Measurements from ENCODE around the gene F2.

Gene F2

GRCh38 chr11:46762248-46762647 is 43.2 kb downstream of the F2 start:
- Histone ChIP-seq H3K9me3 (ENCODE audit: control insufficient read depth, insufficient read depth, low read length) (no peaks in the 10 kb centered on the region), H3K4me1 (ENCODE audit: control insufficient read depth, insufficient read depth, low read length) (peaks cover 6% of the 10 kb centered on the region), H3K9ac (ENCODE audit: low read depth, low read length) (no peak overlapping the region), H3K4me3 (ENCODE audit: low read depth, low read length) (no peak overlapping the region), H3K36me3 (ENCODE audit: control insufficient read depth, insufficient read depth, low read length) (peaks cover 35% of the 10 kb centered on the region), H3K27me3 (ENCODE audit: control insufficient read depth, insufficient read depth, low read length) (no peaks in the 10 kb centered on the region)

DNA sequence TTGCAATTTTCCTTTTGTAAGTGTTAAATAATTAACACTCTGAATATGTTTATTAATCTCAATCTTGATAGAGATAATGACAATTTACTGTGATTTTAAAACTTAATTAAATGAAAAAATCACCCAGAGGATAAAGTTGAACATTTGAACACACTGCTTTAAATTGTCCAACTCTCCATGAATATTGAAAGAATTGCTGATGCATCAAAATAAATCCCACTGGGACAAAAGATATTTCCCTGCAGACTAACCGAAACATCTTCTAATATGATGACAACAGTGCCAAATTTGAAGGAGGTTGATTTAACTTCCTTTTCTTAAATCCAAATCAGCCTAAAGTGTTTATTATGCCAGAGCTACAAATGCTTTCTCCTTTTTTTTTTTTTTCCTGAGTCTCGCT is 47.6 kb downstream of the F2 start:
- peaks cover 6% of the 10 kb centered on the region for H3K4me1 ChIP-seq (ENCODE audit: control insufficient read depth, insufficient read depth, low read length)
- peaks cover 18% of the 10 kb centered on the region for H3K36me3 ChIP-seq (ENCODE audit: control insufficient read depth, insufficient read depth, low read length)
- H3K27me3 ChIP-seq (ENCODE audit: control insufficient read depth, insufficient read depth, low read length) = no peaks in the 10 kb centered on the region

GRCh38 chr11:46769636-46770221 is 50.7 kb downstream of the F2 start:
- H3K4me1 ChIP-seq (ENCODE audit: control insufficient read depth, insufficient read depth, low read length) = peaks cover 6% of the 10 kb centered on the region
- peaks cover 3% of the 10 kb centered on the region for H3K36me3 ChIP-seq (ENCODE audit: control insufficient read depth, insufficient read depth, low read length)
- H3K9me3 ChIP-seq (ENCODE audit: control insufficient read depth, insufficient read depth, low read length) = no peaks in the 10 kb centered on the region
- no peaks in the 10 kb centered on the region for H3K27me3 ChIP-seq (ENCODE audit: control insufficient read depth, insufficient read depth, low read length)
- no peak overlapping the region for H3K9ac ChIP-seq (ENCODE audit: low read depth, low read length)
- no peak overlapping the region for H3K4me3 ChIP-seq (ENCODE audit: low read depth, low read length)

More for the DNA sequence above, 47.6 kb downstream of the F2 start:
- Histone ChIP-seq H3K9me3 (ENCODE audit: control insufficient read depth, insufficient read depth, low read length) (no peaks in the 10 kb centered on the region), H3K4me3 (ENCODE audit: low read depth, low read length) (no peak overlapping the region), H3K9ac (ENCODE audit: low read depth, low read length) (no peak overlapping the region)

GRCh38 chr11:46776878-46777277 is 57.9 kb downstream of the F2 start:
- Histone ChIP-seq H3K4me3 (ENCODE audit: low read depth, low read length) (no peak overlapping the region), H3K36me3 (ENCODE audit: control insufficient read depth, insufficient read depth, low read length) (peaks cover 32% of the 10 kb centered on the region), H3K4me1 (ENCODE audit: control insufficient read depth, insufficient read depth, low read length) (no peaks in the 10 kb centered on the region), H3K9ac (ENCODE audit: low read depth, low read length) (no peak overlapping the region), H3K27me3 (ENCODE audit: control insufficient read depth, insufficient read depth, low read length) (no peaks in the 10 kb centered on the region), H3K9me3 (ENCODE audit: control insufficient read depth, insufficient read depth, low read length) (no peaks in the 10 kb centered on the region)

DNA sequence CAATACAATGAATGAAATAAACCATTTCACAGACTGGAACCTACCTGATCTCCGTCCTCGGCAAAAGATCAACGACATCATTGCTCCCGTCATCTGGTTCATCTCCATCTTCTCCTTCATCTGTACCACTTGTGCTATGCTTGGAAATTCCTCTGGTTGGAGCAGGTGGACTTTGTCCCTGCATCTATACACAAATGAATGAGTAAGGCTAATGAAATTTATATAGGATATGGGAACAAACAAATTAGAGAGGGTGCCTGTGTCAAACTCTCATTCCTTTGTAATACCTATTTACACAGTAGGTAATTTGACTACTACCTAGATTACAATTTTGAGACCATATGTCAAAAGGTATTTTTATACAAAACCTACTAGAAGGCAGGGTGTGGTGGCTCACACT is 59.4 kb downstream of the F2 start:
- Histone ChIP-seq H3K36me3 (ENCODE audit: control insufficient read depth, insufficient read depth, low read length) (peaks cover 32% of the 10 kb centered on the region), H3K4me3 (ENCODE audit: low read depth, low read length) (no peak overlapping the region), H3K4me1 (ENCODE audit: control insufficient read depth, insufficient read depth, low read length) (no peaks in the 10 kb centered on the region), H3K9me3 (ENCODE audit: control insufficient read depth, insufficient read depth, low read length) (no peaks in the 10 kb centered on the region), H3K9ac (ENCODE audit: low read depth, low read length) (no peak overlapping the region), H3K27me3 (ENCODE audit: control insufficient read depth, insufficient read depth, low read length) (no peaks in the 10 kb centered on the region)

Measured in iPS-15b (cell line).